Upper lobe of left lung (tissue), 6 donors: ENCODE data around the gene NR1I2. TPM values are rescaled to one million over a fixed set of nuclear protein-coding genes. Genes with fewer than 3 reads are reported as not detected.

Source experiments
- ATAC-seq, 2 donors: fragments of 200-7000 bp; cut with Tn5 transposase; one replicate each; pipeline ENCODE4 v1.9.1; 2022; ENCODE audit warnings: mild to moderate bottlenecking in 2 of 2, moderate library complexity in 2 of 2; ENCODE audit not compliant: low FRiP score in 2 of 2
- DNase-seq, 2 donors: peaks; one replicate each; pipeline ENCODE4 v3.0.0-alpha.2; 2019 to 2020
- H3K27ac ChIP-seq, 4 donors: fragments of 200-600 bp; sonication (generic); one replicate each; pipeline ENCODE4 v1.5.1; 2016 to 2019
- H3K27me3 ChIP-seq, 4 donors: fragments of 200-600 bp; sonication (generic); one replicate each; pipeline ENCODE4 v1.5.1; 2017 to 2019
- H3K36me3 ChIP-seq, 4 donors: fragments of 200-600 bp; sonication (generic); one replicate each; pipeline ENCODE4 v1.5.1; 2016 to 2019
- H3K4me1 ChIP-seq, 4 donors: fragments of 200-600 bp; sonication (generic); one replicate each; pipeline ENCODE4 v1.5.1; 2018 to 2019
- H3K4me3 ChIP-seq, 4 donors: fragments of 200-600 bp; sonication (generic); one replicate each; pipeline ENCODE4 v1.5.1; 2017 to 2019; ENCODE audit warnings: mild to moderate bottlenecking in 2 of 4, moderate library complexity in 1 of 4
- H3K9me3 ChIP-seq, 4 donors: fragments of 200-600 bp; sonication (generic); one replicate each; pipeline ENCODE4 v1.5.1; 2018 to 2019
- CTCF ChIP-seq, 6 experiments: fragments of 450-650 bp in 4 of 6; fragments of 200-600 bp in 2 of 6; sonication (generic) in 2 of 6; IDR thresholded peaks; one replicate each; pipeline ENCODE4 v1.5.1; 2016 to 2019; ENCODE audit warnings: antibody characterized with exemption in 6 of 6
- EP300 ChIP-seq, 4 donors: sonication (generic); formaldehyde crosslinking; IDR thresholded peaks; one replicate each; pipeline ENCODE4 v1.5.1; 2017; ENCODE audit warnings: antibody characterized with exemption in 4 of 4, control low read depth in 2 of 4
- POLR2A ChIP-seq, 4 donors: fragments of 450-650 bp; IDR thresholded peaks; one replicate each; pipeline ENCODE4 v1.5.1; 2016 to 2017; ENCODE audit warnings: antibody characterized with exemption in 4 of 4, mild to moderate bottlenecking in 2 of 4
- POLR2AphosphoS5 ChIP-seq, 2 donors: sonication (generic); formaldehyde crosslinking; IDR thresholded peaks; one replicate each; pipeline ENCODE4 v1.5.1; 2017; ENCODE audit warnings: antibody characterized with exemption in 2 of 2
- WGBS, 2 donors: methylation state at CpG; one replicate each; pipeline ENCODE4 v1.1.5; 2017 to 2018; 5-methylcytosine and 5-hydroxymethylcytosine counted together
- total RNA-seq, 6 donors: library from RNA; depleted of rRNA in 4 of 6; stranded (reverse); fragments of >200 nt in 4 of 6; gene quantifications; one replicate each; pipeline versions ENCODE4 v1.1.0 to v1.2.1, GENCODE V29; 2016 to 2021
- donor health status: DM: no; HTN: no; CAD: no; lungs with moderate emphysema.
- donor health status: DM: no; HTN: yes; CAD: no; lungs with severe emphysema.

The NR1I2 gene
- total RNA-seq, 6 donors from 2014 or later, result 0.22 to 0.46 (median 0.39) TPM; not detected in 2

GRCh38 chr3:119776304-119776703, 5.6 kb upstream of the NR1I2 start:
- DNase-seq, result no peak
- Histone ChIP-seq H3K4me3 (no peak overlapping the region), H3K27me3 (no peaks in the 10 kb centered on the region), H3K9me3 (peaks cover 0 to 5% (median 1%) of the 10 kb centered on the region in 4 donors), H3K36me3 (no peaks in the 10 kb centered on the region), H3K27ac (no peak overlapping the region), H3K4me1 (no peaks in the 10 kb centered on the region)
- 54 to 78% methylated on average over 1 of the region's 1 CpG for WGBS, 2 donors
- no peak for ATAC-seq
- no peak for TF ChIP-seq POLR2AphosphoS5 (IDR thresholded peaks at IDR 0.05)
- TF ChIP-seq CTCF (IDR thresholded peaks at IDR 0.05), result no peak
- no peak for TF ChIP-seq POLR2A (IDR thresholded peaks at IDR 0.05)
- TF ChIP-seq EP300 (IDR thresholded peaks at IDR 0.05), result no peak

- DNase-seq, result no peak
- peaks cover 0 to 5% (median 1%) of the 10 kb centered on the region in 4 donors for H3K9me3 ChIP-seq
- H3K4me3 ChIP-seq, result no peak overlapping the region
- no peak overlapping the region for H3K27ac ChIP-seq
- WGBS, 2 donors, result 95 to 100% methylated on average over 1 of the region's 1 CpG
- no peak for ATAC-seq
- H3K27me3 ChIP-seq, result no peaks in the 10 kb centered on the region
- H3K36me3 ChIP-seq, result no peaks in the 10 kb centered on the region
- no peak for TF ChIP-seq POLR2A (IDR thresholded peaks at IDR 0.05)
- no peak for TF ChIP-seq CTCF (IDR thresholded peaks at IDR 0.05)
- no peak for TF ChIP-seq EP300 (IDR thresholded peaks at IDR 0.05)
- TF ChIP-seq POLR2AphosphoS5 (IDR thresholded peaks at IDR 0.05), result no peak
- H3K4me1 ChIP-seq, result no peaks in the 10 kb centered on the region
Observed at GRCh38 chr3:119778176-119778575, 3.7 kb upstream of the NR1I2 start.

- TF ChIP-seq POLR2A (IDR thresholded peaks at IDR 0.05), result no peak
- TF ChIP-seq EP300 (IDR thresholded peaks at IDR 0.05), result no peak
- no peak for TF ChIP-seq POLR2AphosphoS5 (IDR thresholded peaks at IDR 0.05)
- no peak for TF ChIP-seq CTCF (IDR thresholded peaks at IDR 0.05)
- no peaks in the 10 kb centered on the region for H3K36me3 ChIP-seq
- H3K4me3 ChIP-seq, result no peak overlapping the region
- H3K27ac ChIP-seq, result no peak overlapping the region
- no peak for ATAC-seq
- H3K9me3 ChIP-seq, result peaks cover 0 to 5% (median 1%) of the 10 kb centered on the region in 4 donors
- H3K4me1 ChIP-seq, result no peaks in the 10 kb centered on the region
- DNase-seq, result no peak
- H3K27me3 ChIP-seq, result no peaks in the 10 kb centered on the region
- WGBS, 2 donors, result 66 to 78% methylated on average over 2 of the region's 2 CpGs
Observed at GRCh38 chr3:119778811-119779210, 3.1 kb upstream of the NR1I2 start.

GRCh38 chr3:119779731-119780383, 2.0 kb upstream of the NR1I2 start:
- ATAC-seq (no peak), DNase-seq (no peak)
- Histone ChIP-seq H3K4me1 (no peaks in the 10 kb centered on the region), H3K9me3 (peaks cover 0 to 5% (median 1%) of the 10 kb centered on the region in 4 donors), H3K36me3 (no peaks in the 10 kb centered on the region), H3K27ac (no peak overlapping the region), H3K27me3 (no peaks in the 10 kb centered on the region), H3K4me3 (no peak overlapping the region)
- TF ChIP-seq POLR2AphosphoS5 (IDR thresholded peaks at IDR 0.05) (no peak), CTCF (IDR thresholded peaks at IDR 0.05) (no peak), EP300 (IDR thresholded peaks at IDR 0.05) (no peak), POLR2A (IDR thresholded peaks at IDR 0.05) (no peak)
- 58 to 65% methylated on average over 2 of the region's 2 CpGs for WGBS, 2 donors

GRCh38 chr3:119782460-119782859, 559 bp downstream of the NR1I2 start:
- no peaks in the 10 kb centered on the region for H3K4me1 ChIP-seq
- no peak overlapping the region for H3K27ac ChIP-seq
- no peak overlapping the region for H3K4me3 ChIP-seq
- no peak for DNase-seq
- H3K27me3 ChIP-seq, result no peaks in the 10 kb centered on the region
- no peaks in the 10 kb centered on the region for H3K36me3 ChIP-seq
- no peak for ATAC-seq
- no peaks in the 10 kb centered on the region for H3K9me3 ChIP-seq
- TF ChIP-seq POLR2A (IDR thresholded peaks at IDR 0.05) (no peak), EP300 (IDR thresholded peaks at IDR 0.05) (no peak), CTCF (IDR thresholded peaks at IDR 0.05) (no peak), POLR2AphosphoS5 (IDR thresholded peaks at IDR 0.05) (no peak)
- 100% methylated on average over 1 of the region's 1 CpG for WGBS, 2 donors
